GM18498 (cell line): ENCODE results near the gene GABBR2.

Experiments
- ATAC-seq: cut with Tn5 transposase; IDR thresholded peaks from one replicate; pipeline ENCODE4 v1.9.1; 2021; ENCODE audit warnings: mild to moderate bottlenecking, moderate library complexity; ENCODE audit not compliant: unreplicated experiment

GABBR2 gene

DNA sequence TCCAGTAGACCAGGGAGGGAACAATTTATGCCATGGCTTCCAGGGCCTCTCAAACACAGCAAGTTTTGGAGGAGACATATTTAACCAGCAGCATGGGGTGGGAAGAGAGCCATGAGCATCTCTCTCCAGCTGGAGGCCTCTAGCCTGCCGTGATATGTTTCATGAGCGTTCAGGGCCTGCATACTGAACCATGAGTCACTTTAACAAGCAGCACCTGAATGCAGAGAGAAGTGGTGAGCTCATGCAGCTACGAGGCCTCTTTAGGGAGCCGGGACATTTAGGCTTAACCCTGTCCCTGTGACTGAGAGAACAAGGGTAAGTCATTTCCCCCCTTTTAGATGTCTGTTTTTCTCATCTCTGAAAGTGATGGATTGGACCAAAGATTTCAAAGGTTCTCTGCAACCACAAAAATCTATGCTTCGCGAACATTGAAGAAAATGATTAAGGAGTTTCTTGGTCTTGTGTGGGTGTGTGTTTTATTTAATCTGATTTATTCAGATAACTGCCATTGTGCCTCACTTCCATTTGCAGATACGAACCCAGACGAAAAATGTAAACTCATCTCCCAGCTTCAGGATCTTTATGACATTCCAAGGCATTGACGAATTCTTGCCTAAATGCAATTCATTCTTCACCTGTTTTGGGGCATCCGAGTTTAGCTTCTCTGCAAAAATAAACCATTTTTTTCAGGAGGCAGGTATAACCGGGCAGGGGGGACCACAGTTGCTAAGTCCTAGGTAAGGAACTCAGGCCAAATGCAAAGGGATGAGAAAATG is 157.0 kb downstream of the GABBR2 start:
- no peak for ATAC-seq

DNA sequence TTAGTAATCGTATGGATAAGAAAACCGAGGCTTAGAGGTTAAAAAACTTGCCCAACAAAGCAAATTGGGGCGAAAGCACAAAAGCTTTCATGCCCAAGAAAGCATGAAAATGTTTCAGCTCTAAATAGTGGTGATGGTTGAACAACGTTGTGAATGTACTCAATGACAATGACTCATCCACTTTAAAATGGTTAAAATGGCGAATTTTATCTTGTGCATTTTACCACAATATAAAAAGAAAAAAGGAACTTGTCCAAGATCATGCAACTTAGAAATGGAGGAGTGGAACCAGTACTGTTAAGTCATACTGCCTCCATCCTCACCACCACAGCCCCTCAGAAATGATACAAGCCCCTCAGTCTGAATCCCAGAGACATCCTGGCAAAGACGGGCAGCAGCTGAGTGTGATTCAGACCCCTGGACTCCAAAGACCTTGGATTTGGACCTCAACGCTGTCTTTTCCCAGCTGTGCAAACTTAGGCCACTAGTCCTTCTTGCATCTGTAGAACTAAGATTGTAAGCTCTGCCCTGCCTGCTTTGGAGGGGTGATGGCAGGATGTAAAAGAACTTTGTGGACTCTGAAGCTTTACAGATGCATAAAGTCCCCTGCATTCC is 158.4 kb downstream of the GABBR2 start:
- ATAC-seq: no peak

DNA sequence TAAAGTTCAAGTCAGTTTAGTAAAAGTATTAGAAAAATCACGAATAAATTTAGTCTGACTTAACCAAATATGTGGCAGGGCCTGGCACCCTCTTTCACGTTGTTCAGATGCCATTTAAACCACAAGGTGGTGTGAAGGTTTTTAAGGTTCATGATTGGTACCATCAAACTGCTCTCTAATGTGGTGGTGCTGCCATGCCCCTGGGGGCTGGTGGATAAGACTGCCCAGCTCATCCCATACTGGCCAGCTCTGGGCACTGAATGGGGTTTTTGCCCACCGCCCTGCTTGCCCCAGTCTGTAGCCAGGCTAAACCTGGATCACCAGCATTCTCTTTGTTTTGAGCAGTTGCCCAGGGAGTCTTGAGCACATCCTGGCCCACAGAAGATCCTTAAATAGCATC is 159.3 kb downstream of the GABBR2 start:
- no peak for ATAC-seq

DNA sequence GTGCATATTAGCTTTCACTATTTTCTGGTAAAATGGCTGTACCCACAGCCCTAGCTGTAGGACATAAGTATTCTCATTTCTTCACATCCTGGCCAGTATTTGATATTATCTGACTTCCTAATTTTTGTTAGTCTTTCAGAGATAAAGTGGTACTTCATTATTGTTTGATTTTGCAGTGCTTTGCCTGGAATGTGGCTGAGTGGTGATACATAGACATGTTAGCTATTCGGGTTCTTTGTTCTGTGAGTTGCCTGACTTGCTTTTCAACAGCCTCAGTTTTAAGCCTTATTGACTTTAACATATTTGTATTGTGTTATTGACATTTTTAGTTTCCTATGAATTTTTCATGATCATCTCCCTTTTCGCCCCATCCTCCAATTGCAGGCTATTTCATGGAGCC is 161.1 kb downstream of the GABBR2 start:
- ATAC-seq: no peak

DNA sequence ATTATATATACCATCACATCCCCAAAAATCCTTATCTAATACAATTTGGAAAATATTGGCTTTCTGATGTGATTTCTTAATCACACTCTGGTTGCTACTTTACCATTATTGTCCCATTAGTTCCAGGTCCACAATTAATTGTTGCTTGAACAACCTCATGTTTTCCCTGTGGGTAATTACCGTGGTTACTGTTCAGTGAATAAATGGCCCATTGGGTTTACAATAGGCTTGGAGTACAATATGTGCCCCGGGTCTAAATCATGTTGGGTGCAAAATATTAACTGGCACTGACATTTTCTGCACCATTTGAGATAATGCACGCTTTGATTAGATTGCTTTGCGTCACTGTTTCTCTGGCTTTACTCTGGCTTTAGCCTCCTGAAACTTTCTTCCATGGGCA is 163.7 kb downstream of the GABBR2 start:
- no peak for ATAC-seq

DNA sequence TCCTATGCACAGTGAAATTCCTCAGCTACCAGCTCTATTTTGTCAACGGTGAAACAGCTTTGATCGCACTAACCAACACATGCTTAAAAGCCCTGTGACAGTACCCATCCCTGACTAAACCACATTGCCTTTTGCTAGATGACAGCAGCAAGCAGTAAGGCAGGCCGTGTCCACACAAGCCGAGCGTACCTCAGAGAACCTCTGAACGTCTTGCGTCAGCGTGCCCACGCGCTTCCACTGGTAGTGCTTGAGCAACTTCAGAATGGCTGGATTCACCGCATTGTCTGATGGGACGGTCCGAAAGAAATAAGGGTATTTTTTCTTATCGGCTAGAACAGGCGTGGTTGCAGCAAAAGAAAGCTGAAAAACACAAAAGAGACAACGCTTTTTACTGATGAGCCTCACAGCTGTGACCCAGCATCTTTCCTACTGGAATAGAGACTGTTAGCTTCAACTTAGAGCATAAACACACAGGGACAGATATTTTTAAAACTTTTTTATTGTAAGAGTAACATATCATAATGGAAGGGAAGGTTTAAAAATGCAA is 167.0 kb downstream of the GABBR2 start:
- no peak for ATAC-seq

DNA sequence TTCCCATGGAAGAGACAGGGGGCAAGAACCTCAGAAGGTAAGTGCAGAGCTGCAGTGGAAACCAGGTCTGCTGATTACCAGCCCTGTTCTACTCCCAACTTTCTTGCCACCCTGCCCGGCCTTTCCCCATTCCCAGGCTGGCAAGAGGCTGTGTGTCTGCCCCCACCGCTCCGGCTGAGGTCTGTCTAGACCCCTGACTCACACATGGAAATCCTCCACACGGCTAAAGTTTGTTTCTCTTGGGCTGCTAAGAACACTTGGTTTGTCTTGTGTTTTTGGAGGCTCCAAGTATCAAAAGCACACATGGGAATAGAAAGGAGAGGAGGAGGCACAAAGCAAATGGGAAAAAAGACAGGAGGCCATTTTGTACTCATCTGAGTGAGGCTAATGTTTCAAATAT is 168.3 kb downstream of the GABBR2 start:
- no peak for ATAC-seq

DNA sequence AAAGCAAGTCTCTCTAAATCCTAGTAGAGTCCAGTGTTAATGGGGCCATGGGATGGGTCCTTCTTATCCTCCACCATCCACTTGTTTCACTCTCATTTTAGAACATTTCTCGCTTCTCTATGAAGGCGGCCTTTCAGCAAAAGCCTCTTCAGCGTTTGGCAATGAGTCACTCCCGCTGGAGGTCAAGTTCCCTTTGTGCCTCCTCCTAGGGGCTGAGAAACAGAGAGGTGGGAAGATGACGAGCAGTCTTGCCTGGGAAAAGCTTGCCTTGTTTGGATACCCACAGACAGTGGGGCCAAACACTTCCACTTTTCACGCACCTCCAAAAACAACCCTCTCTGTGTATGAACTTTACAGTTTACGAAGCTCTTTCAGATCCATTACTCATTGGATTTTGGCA is 168.8 kb downstream of the GABBR2 start:
- no peak for ATAC-seq

DNA sequence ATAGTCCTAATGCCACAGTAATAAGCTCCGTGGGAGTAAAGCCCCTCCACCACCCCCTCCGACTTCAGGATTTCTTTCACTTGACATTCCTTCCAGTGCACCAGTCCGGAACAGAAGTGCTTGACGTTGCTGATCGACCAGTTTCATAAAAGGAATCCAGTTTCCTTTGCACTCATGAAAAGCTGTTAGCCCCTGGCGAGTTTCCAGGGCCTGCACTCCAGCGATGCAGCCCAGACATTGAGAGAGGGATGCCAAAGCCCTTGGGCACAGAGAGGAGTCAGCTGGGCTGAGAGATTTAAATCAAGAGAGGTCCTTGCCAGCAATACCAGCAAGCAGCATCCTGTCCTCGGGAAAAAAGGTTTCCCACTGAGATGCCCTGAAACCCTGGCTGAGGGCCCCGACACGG is 170.1 kb downstream of the GABBR2 start:
- no peak for ATAC-seq

DNA sequence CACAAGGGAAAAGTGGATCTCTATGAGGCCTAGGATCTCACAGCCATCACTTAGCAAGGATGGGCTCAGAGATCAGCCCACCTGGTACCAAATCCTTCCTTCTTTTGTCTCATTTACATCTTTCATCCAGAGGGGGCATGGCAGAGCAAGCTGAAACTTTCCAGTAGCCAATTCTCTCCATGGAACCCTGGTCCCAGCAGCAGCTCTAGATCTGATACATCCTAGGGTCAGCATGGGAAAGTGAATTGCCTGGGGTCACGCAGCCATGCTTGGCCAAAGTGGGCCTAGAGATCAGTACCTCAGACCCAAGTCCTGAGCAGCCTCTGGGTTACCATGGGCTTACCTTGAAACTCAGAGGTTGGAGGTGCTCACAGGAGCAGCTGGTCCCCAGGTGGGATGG is 170.5 kb downstream of the GABBR2 start:
- ATAC-seq: no peak

DNA sequence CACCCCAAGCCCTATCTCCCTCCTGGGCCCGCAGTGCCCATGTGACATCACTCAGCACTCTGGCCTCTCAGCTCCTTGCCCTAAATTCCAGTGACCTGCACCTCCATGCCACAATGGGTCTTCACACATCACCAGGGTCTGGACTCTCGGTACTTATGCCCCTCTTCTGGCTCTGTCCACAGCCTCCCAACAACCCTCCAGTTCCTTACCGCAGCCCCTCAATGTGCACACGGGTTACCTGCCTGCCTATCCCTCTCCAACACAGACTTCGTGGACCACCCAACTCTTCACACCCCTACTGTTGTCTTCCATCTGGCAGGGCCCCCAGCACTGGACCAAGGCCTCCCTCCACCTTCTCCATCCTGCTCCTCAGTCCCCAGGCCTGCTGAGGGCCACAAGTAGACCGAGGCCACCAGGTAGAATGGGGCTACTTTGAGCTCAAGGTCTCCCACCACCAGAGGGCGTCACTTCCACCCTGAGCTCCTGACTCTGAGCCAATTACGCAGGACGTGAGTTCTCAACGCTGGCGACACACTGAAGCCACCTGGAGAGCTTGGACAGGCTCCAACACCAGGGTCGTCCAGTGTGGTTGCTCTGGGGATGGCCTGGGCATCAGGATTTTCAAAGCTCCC is 172.1 kb downstream of the GABBR2 start:
- ATAC-seq: no peak

DNA sequence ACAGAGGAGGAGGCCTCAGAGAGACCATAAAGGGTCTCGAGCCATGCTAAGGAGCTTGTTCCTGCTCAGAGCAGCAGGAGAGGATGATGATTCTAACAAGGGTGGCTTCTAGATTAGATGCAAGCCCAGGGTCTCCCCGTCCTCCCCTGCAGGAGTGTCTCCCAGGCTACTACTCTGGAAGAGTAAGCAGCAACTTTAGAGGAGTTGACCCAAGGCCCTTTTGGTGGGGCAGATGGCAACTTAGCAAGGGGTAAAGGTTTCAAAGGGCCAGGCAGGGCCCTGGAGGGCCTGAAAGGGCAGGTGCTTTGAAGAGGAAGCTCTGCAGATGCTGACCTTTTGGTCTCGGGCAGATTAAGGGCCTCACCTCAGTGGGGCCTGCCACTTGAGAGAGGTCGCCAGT is 174.9 kb downstream of the GABBR2 start:
- no peak for ATAC-seq

DNA sequence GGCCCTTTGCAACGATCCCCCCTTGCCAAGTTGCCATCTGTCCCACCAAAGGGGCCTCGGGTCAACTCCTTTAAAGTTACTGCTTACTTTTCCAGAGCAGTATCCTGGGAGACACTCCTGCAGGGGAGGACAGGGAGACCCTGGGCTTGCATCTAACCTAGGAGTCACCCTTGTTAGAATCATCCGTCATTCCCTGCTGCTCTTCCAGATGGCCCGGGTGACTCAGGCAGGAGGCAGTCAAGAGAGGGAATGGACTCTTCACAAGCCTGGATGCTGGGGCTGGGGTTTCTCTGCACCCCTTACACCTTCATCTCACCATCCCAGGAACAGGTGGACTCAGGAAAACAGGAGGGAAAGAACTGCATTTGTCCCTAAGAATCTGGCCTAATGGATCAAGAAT is 175.6 kb downstream of the GABBR2 start:
- no peak for ATAC-seq

DNA sequence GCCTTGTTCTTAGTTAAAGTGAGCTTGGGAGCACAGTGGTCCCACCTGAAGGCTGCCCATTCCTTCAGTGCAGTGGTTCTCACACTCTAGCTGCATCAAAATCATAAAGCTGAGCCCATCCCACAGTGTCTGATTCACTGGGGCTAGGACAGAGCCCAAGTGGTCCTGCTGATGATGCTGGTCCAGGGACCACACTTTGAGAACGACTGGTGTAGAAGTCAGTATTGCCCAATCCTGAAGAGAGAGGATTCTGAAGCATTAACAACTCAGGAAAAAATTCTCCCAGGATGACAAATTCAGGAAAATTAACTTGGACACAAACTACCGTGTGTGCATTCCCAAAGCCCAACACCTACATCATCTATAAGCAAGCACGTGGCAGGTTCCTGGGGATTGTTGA is 176.2 kb downstream of the GABBR2 start:
- no peak for ATAC-seq

DNA sequence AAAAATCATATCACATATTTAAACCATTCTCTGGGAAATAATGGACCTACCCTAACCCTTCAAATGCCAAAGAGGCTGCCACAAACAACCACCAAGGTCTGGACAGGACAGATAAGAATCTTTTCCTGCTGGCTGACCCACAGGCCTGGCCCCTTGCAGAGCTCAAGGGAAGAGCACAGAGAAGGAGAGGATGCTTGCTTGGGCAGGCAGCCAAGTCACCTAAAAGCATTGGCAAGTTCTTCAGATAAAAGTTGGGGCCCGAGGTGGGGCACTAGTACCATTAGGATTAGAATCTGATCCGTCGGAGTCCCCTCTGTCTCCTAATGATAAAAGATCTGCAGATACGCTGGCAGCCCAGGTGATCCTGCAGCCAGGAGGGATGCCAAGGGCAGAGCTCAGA is 176.6 kb downstream of the GABBR2 start:
- no peak for ATAC-seq

DNA sequence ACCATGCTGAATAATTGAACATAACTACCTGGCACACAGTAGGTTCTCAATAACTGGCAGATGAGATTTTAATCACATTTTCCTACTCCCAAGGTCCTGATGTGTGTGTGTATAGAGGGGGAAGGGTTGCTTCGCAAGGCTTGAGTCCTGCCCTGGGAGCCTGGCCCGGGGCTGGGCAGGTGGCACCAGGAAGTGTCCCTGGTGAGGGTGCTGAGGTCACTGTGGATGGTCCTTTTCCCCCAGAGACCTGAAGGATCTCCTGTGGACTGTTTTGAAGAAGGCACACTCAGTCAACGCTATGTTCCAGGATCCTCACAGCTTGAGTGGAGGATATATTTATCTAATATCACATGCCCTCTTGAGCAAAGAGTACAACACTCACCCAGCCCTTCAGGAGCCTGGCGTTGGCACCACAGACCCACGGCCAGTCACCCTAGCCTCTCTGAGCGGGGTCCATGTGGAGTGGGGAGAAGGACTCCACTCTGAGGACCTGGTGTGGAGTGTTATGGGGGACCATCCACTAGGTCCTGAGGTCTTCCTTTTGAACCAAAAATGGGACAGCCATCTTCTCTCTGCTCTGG is 177.8 kb downstream of the GABBR2 start:
- ATAC-seq: no peak

DNA sequence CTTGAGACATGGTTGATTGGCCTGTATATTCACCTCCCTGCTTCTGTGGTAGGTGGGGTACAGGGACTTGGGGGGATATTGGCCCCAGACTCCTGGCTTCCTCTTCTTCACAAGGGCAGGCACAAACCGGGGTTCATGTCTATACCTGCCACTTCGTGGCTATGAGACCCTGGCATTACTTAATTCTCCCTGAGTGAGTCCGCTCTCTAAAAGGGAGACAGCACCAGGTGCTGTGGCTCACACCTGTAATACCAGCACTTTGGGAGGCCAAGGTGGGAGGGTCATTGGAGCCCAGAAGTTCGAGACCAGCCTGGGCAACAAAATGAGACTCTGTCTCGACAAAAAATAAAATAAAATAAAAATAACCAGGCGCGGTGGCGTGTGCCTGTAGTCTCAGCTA is 178.5 kb downstream of the GABBR2 start:
- no peak for ATAC-seq

DNA sequence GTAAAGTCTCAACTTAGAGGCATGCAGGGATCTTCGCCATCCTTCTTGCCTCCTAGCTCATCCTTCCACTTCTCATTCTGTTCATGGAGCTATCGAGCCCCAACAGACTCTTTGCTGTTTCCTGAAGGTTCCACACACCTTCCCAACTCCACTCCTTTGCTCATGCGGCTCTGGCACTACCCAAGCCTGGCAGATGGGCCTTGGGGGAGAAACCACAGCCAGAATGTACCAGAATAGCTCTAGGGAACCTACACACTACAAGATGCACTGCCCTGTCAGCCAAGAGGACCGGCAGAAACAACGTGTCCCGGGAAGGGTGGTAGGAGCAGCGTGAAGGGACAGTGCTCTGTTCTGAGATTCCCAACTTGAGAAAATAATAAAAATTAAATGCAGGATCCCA is 178.9 kb downstream of the GABBR2 start:
- no peak for ATAC-seq

DNA sequence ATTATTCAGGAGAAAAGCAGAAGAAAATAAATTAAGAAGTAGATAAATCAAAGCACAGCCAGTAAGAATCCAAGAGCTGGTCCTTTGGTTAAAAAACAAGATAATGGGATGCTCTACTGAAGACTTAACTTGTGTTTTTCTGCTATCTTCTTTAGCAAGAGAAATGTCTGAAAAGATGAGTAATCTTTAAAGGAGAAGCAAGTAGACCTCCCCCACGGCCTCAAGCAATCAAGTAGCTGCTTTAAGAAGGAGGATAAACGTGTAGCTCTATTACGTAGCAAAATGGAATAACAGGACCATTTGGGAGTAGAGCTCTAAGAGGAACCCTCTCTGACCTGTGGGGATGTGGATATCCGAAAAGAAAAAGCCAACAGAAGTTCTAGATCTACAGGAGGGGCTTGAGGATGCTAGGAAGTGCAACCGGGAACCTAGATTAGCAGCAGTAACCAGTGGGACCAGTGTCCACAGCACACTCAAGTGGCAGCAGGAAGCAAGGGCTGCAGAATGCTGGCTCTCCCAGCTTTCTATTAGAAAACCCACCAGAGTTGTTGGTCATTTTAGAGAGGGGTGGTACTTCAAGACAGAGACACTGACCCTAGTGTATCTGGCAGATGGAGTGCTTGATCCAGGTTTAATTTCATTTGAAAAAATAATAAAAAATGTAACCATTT is 185.4 kb downstream of the GABBR2 start:
- ATAC-seq: no peak

DNA sequence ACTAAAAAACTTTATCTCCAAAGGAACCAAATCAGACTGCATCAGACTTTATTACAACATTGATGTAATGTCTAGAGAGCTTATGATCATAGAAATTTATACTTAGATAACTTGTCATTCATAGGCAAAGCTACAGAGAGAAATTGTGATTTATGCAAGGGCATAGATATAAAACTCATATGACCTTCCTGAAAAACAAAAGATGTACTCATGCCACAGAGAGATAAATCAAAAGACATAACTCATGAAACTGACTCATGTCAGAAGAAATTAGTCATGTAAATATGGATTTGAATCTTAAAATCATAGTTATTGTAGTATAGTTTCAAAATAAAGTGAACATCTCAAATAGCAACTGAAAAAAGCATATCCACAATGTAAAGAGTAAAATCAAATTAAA is 186.2 kb downstream of the GABBR2 start:
- no peak for ATAC-seq

DNA sequence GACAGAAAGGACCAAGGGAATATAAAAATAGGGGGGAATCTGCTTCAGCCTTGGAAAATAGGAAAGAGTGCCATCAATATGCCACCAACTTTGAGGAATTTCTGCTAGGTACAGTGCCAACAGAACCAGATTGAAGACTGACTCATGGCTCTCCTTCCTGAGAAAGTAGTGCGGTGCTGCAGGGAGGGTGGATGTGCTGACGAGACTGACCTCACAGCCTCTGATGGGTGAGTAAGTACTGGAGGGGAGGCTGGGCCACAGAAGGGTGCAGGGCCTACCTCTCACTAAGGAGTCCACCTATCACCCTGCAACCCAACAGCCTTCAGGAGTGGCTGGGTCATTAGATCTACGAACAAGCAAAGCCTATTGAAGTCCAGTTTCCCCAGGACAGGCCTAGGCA is 187.6 kb downstream of the GABBR2 start:
- no peak for ATAC-seq
